Lung microvascular endothelial cell (primary cell): Measurements from ENCODE around the gene TOM1L2. TPM values are rescaled to one million over a fixed set of nuclear protein-coding genes. Genes with fewer than 3 reads are reported as not detected.
A peak's percentile ranks its signal among the peaks of the same experiment; 100 is the strongest.
"Not testable (repeated sequence)": the region's sequence is repeated elsewhere in the genome, so short reads cannot be mapped to it uniquely, and the experiment has no call there.

Source experiments
- DNase-seq, 2 donors: peaks; one replicate each; pipeline versions ENCODE4 v3.0.0 to v3.0.0-alpha.2; 2010; ENCODE audit warnings: low read depth in 2 of 2
- total RNA-seq: library from RNA; depleted of rRNA; stranded (reverse); fragments of >200 nt; gene quantifications from 2 replicates; pipeline ENCODE4 v1.2.1, GENCODE V29; 2014

TOM1L2 gene
- total RNA-seq, 1 donor from 2014 or later, result 18.5 TPM

- DNase-seq, result no peak
Measured at GRCh38 chr17:17943281-17943984, 28.8 kb downstream of the TOM1L2 start.

- peak in 1 of 2 donors; percentile 20 for DNase-seq
Measured at GRCh38 chr17:17942846-17943245, 29.4 kb downstream of the TOM1L2 start.

DNA sequence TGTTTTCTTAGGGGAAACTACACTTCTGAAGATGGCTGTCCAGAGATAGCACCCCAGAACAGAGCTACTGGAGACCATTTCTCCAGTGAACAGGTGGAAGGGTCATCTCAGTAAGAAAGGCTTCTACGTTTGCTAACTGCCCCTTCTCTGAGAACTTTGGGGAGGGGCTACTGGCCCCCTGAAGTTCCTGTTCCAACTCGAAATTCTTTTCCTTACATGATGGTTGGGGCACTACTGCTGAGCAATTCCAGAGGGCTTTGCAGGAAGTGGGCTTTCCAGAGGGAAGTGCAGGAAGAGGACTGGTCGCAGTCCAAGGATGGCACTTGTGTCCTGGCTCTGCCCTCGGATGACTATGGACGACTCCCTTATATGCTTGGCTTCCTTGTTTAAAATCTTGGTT, 31.2 kb downstream of the TOM1L2 start:
- no peak for DNase-seq

DNA sequence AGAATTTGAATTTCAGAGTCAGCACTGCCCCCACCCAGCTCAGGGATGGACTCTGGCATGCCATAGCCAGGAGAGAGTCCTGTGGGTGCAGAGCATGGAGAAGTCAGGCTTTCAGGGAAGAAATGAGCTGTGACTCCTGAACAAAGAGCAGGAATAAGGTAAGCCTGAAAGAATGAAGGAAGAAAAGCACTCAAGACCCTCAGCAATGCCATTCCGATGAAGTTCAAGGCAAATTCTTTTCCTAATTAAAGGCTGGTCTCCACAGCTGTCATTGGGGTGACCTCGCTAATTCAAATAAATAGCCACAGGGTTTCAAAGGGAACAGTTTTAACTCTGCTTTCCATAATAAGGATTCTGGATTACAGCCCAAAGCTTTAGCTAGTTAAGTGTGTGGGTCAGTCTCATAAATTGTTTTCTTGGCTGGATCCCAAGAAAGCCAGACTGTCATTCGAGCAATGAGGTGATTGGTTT, 31.7 kb downstream of the TOM1L2 start:
- peak in 1 of 2 donors; percentile 31 for DNase-seq

DNA sequence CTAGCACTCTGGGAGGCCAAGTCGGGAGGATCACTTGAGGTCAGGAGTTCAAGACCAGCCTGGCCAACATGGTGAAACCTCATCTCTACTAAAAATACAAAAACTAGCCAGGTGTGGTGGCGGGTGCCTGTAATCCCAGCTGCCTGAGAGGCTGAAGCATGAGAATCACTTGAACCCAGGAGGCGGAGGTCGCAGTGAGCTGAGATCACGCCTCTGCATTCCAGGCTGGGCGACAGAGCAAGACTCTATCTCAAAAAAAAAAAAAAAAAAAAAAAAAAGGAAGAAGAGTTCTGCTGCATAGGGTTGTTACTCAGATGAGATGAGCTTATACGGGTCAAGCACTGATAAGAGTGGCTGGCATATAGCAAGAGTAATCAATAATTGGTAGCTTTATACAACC, 32.3 kb downstream of the TOM1L2 start:
- DNase-seq, result not testable (repeated sequence)

- DNase-seq, result no peak
Measured at GRCh38 chr17:17938388-17939107, 33.7 kb downstream of the TOM1L2 start.

GRCh38 chr17:17937958-17938357, 34.2 kb downstream of the TOM1L2 start:
- no peak for DNase-seq

DNA sequence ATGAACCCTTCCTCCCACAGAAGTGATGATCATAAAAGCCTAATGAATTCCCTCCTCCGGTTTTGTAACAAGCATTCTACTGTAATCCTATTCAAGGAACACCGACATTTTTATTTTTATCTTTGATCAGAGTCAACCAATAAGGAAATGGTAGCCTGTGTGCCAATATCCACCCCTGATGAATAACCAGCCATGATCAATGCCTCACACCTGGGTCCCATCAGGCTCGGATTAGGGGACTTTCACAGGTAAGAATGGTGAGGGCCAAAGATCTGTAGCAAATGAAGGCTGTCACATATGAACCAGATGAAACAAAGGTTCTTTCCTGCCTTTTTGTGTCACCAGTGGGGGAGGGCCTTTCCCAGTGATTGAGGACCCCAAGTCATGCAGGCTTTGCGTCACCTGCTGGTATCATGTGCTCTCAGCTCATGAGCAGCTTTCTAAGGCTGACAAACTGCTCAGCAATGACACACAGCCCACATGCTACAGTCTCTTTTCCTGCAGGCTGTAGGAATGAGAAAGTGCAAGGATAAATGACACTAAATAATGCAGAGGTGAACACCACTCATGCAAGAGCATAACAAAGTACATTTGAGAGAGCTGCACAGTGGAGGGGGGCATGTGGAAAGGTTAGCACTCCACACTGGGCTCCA, 34.9 kb downstream of the TOM1L2 start:
- no peak for DNase-seq

DNA sequence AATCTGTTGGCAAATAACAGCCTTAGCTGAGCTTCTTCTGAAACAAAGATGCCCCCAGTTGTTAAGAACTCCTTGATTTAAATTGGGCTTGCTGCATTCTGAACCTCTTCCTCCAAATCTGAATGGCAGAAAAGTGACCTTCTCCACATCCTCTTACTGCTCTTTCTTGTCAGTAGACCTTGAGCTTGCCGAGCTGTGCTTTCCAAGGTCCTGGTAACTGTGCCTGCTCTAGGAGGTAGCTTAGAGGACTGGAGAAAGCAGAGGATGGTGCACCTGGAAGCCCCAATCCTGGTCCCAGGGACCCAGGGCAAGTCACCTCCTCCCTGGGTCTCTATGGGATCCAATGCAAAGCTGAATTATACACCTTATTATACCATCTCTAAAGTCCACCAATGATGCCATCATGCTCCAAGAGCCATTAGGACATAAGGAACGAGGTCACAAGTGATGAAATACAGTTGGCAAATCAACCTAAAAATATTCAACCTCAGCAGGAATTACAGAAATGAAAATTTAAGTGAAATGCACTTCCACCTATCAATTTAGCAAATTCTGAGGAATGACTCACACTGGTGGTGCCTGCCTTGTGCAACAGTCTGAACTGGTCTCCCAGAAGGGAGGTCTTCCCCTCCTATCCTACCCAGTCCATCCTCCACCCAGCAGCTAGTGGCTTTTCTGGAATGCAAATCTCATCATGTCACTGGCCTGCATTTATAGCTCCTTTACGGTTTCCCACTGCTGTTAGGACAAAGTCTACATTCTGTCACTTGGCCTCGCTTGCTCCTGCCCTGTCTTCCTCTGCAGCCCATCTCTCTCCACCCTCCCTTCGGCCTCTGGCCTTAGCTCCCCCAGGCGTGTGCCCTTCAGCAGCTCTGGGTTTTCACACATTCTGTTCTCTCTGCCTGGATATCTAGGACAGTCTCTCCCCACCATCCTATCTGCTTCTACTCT, 36.6 kb downstream of the TOM1L2 start:
- DNase-seq, result peak in 1 of 2 donors; percentile 21

- DNase-seq, result no peak
Measured at GRCh38 chr17:17934806-17935205, 37.4 kb downstream of the TOM1L2 start.

DNA sequence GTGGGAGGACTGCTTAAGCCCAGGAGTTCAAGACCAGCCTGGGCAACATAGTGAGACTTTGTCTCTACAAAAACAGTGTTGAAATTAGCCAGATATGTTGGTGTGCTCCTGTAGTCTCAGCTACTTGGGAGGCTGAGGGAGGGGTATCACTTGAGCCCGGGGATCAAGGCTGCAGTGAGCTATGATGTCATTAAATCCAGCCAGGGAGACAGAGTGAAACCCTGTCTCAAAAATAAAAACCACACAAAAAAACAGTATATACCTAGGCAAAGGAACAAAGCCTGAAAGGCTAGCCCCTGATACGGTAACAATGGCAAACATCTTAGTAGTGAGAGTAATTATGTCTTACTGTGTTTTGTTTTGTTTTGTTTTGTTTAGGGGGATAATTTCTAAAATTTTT, 38.0 kb downstream of the TOM1L2 start:
- no peak for DNase-seq

DNA sequence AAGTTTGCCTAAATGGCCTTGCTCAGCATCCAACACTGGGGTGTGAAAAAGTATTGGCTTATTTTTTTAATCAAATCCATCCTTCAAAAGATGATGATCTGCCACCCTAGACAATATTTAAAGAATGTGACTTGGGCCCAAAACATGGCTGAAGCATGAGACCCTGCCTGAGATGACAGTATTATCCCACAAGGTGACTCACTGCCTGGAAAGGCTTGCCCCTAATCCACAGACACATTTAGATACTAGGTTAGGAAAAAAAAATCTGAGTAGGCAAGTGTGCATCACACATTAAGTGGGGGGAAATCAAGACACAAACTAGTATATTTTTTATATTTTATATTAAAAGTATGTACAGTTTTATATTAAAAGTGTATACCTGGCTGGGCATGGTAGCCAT, 38.4 kb downstream of the TOM1L2 start:
- DNase-seq, result no peak

DNA sequence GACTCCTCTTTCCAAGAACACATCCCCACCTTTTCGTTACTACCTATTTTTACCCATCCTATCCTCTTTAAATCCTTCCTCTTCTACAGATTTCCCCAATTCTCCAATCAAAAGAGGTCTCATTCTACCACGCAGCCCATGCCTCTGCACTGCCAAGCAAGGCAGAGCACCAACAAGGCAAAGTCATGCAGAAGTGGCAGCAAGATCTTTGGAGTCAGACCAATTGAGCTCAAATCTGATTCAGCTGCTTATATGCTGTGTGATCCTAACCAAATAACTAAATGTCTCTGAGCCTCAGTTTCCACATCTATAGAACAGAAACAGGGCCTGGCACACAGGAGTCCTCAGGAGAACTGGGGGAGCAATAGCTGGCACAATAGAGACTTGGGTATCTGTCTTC, 41.0 kb downstream of the TOM1L2 start:
- DNase-seq, result no peak

DNA sequence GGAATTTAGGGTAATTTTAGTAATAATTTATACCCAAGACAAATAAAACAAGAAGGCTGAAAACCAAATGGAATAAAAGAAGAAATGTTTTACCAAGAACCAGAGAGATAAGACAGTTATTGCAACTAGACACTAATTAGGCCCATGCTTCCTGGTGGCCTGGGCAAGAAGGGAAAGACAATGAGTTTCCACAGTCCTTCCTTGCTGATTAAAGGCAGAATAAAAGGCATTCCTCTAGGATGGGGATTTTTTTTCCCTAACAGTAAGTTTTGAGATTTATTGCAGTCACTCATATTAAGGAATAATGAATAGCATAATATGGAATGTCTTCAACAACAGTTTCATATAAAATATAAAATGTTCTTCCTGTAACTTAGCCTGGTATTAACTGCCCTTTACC, 41.5 kb downstream of the TOM1L2 start:
- DNase-seq, result no peak

GRCh38 chr17:17929655-17930380, 42.4 kb downstream of the TOM1L2 start:
- DNase-seq, result no peak

DNA sequence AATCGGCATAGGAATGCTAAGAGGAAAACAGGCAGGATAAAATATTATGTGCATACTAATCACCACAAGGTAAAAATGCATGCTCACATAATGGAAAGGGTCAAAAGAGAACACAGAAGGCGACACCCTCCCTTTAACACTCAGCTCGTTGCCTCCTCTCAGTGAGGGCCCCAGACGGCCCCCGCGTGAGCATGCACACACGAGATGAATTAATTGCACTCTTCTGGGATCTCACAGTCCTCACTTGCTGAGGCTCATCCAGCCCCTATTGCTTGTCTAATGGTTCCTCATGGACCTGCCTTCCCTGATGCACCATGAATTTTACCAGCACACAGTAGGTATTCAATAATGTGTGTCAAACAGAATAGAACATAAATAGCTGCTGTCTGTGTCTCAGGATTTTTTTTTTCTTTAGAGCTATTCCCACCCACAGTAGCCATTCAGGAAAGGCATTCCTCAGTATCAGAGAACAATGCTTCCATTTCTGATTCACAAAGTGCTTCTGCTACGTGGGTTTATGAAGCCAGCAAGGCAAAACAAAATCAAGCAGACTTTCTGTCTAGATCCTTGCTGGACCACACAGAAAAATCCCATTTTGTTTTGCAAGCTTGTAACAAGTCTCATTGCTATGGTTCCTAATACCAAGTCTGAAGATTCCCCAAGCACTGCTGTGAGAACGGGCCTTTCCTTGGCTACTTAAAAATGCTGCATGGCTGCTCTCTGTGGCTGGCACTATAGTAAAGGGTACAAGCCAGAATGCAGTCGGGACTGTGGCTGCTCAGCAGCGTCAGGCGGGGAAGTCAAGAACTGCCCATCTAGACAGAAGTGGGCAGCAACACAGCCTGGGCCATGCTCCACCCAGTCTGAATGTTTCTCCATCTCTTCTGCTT, 43.6 kb downstream of the TOM1L2 start:
- DNase-seq, result peak; percentile 29 to 50

DNA sequence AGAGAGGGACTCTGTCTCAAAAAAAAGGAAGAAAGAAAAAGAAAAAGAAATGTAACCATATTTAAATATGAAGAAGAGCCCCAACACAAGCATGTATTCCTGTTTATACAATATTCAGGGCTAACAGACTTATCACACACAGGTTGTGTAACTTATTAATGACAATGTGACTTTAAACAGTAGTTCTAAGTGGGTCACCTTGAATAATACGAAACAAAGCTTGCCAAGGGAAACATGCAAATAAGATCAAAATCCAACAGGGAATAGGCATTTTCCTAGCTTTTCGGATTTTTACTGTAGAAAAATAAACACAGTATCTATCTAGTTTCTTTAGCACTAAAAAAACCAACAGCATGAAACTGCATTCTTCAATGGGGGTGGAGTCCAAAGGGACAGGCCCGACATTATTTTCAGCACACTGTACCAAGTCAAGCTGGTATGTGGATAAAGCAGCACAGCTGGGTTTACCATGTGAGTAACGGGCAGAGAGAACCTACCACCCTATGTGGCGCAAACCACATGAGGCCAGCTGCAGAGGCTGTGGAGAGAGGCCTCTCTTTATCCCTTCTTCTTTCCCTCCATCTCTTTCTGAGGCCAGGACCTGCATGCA, 45.3 kb downstream of the TOM1L2 start:
- DNase-seq, result no peak

DNA sequence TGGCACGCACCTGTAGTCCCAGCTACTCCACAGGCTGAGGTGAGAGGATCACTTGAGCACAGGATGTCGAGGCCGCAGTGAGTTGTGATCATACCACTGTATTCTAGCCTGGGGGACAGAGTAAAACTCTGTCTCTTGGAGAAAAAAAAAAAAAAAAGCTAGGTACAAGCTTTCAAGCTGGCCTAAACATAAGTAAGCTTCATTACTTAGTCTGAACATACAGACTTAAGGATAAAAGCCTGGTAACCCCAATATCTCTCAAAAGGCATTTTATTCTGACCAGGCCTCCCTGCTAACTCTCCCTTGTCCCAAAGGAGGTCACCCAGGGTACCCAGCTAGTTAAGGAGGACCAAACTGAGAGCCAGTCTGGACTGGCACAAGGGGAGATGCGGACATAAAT, 46.2 kb downstream of the TOM1L2 start:
- no peak for DNase-seq

DNA sequence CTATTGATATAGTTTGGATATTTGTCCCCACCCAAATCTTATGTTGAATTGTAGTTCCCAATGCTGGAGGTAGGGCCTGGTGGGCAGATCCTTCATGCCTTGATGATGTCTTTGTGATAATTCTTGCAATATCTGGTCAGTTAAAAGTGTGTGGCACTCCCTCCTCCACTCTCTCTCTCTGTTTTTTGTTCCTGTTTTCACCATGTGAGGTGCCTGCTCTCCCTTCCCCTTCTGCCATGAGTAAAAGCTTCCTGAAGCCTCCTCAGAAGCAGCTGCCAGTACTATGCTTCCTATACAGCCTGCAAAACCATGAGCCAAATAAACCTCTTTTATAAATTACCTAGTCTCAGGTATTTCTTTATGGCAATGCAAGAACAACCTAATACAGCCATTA, 47.3 kb downstream of the TOM1L2 start:
- DNase-seq, result no peak
